WTC11 (cell line): ENCODE results near the gene BEND5. TPM values are rescaled to one million over a fixed set of nuclear protein-coding genes. Genes with fewer than 3 reads are reported as not detected.
A peak's percentile ranks its signal among the peaks of the same experiment; 100 is the strongest.

ENCODE experiments used
- ATAC-seq: fragments of 200-7000 bp; cut with Tn5 transposase; 2 replicates; pipeline ENCODE4 v1.10.0; 2021; ENCODE audit warnings: mild to moderate bottlenecking, moderate library complexity
- CTCF ChIA-PET: fragments of 300-600 bp; sonication (Branson Sonifier 250); formaldehyde crosslinking; loops from one replicate; lab custom pipeline; 2021; ENCODE audit warnings: antibody characterized with exemption; lab: Charles Lee
- POLR2A ChIA-PET: fragments of 350-600 bp; sonication (Branson Sonifier 250); formaldehyde crosslinking; loops from one replicate; lab custom pipeline; 2021; ENCODE audit warnings: antibody characterized with exemption; lab: Charles Lee
- DNase-seq: peaks from one replicate; pipeline ENCODE4 v3.0.0; 2021; ENCODE audit warnings: low spot score
- H3K27ac Mint-ChIP-seq: 2 replicates; pipeline ENCODE4 v1.8.0; 2021; ENCODE audit warnings: mixed read lengths
- H3K27me3 Mint-ChIP-seq: 2 replicates; pipeline ENCODE4 v1.8.0; 2021; ENCODE audit warnings: low read depth, mild to moderate bottlenecking, moderate library complexity, mixed read lengths
- H3K36me3 Mint-ChIP-seq: 2 replicates; pipeline ENCODE4 v1.8.0; 2021; ENCODE audit warnings: mixed read lengths
- H3K4me1 Mint-ChIP-seq: 2 replicates; pipeline ENCODE4 v1.8.0; 2022; ENCODE audit warnings: mixed read lengths
- H3K4me3 Mint-ChIP-seq: 2 replicates; pipeline ENCODE4 v1.8.0; 2021; ENCODE audit warnings: mild to moderate bottlenecking, moderate library complexity, mixed read lengths
- H3K9me3 Mint-ChIP-seq: 2 replicates; pipeline ENCODE4 v1.8.0; 2021; ENCODE audit warnings: mixed read lengths
- CBFB ChIP-seq: sonication (generic); formaldehyde crosslinking; IDR thresholded peaks from 2 replicates; pipeline ENCODE4 v1.8.1; 2022; ENCODE audit warnings: mild to moderate bottlenecking, low read depth, missing genetic modification reagents
- CREM ChIP-seq: sonication (generic); formaldehyde crosslinking; IDR thresholded peaks from 2 replicates; pipeline ENCODE4 v1.8.1; 2022; ENCODE audit warnings: mild to moderate bottlenecking, missing genetic modification reagents, moderate library complexity
- EMX1 ChIP-seq: fragments of 250-450 bp; sonication (Bioruptor Pico); IDR thresholded peaks from 2 replicates; pipeline ENCODE4 v1.8.0; 2021; ENCODE audit warnings: mild to moderate bottlenecking
- ESRRA ChIP-seq: sonication (generic); formaldehyde crosslinking; IDR thresholded peaks from 2 replicates; pipeline ENCODE4 v1.8.1; 2022; ENCODE audit warnings: mild to moderate bottlenecking, missing genetic modification reagents, borderline replicate concordance
- ETV6 ChIP-seq: sonication (generic); formaldehyde crosslinking; IDR thresholded peaks from 2 replicates; pipeline ENCODE4 v1.8.1; 2022; ENCODE audit warnings: mild to moderate bottlenecking, missing genetic modification reagents
- IRF2 ChIP-seq: sonication (generic); formaldehyde crosslinking; IDR thresholded peaks from 2 replicates; pipeline ENCODE4 v1.8.0; 2022; ENCODE audit warnings: low read depth, missing genetic modification reagents, borderline replicate concordance
- MAX ChIP-seq: sonication (generic); formaldehyde crosslinking; IDR thresholded peaks from 2 replicates; pipeline ENCODE4 v1.8.0; 2022; ENCODE audit warnings: mild to moderate bottlenecking, missing genetic modification reagents
- NFE2L1 ChIP-seq: sonication (generic); formaldehyde crosslinking; IDR thresholded peaks from 2 replicates; pipeline ENCODE4 v1.8.1; 2023; ENCODE audit warnings: missing genetic modification reagents
- NR3C1 ChIP-seq: sonication (generic); formaldehyde crosslinking; conservative IDR thresholded peaks from 2 replicates; pipeline ENCODE4 v1.8.1; 2023; ENCODE audit warnings: low read depth, mild to moderate bottlenecking, missing genetic modification reagents
- TEAD1 ChIP-seq: sonication (generic); formaldehyde crosslinking; IDR thresholded peaks from 2 replicates; pipeline ENCODE4 v1.8.0; 2022; ENCODE audit warnings: mild to moderate bottlenecking, missing genetic modification reagents
- TEAD4 ChIP-seq: sonication (generic); formaldehyde crosslinking; IDR thresholded peaks from 2 replicates; pipeline ENCODE4 v1.8.0; 2022; ENCODE audit warnings: mild to moderate bottlenecking, missing genetic modification reagents
- ZNF138 ChIP-seq: sonication (generic); formaldehyde crosslinking; conservative IDR thresholded peaks from 2 replicates; pipeline ENCODE4 v1.8.1; 2022; ENCODE audit warnings: mild to moderate bottlenecking, moderate library complexity, missing genetic modification reagents
- ZNF532 ChIP-seq: fragments of 250-450 bp; sonication (Bioruptor Pico); IDR thresholded peaks from 2 replicates; pipeline ENCODE4 v1.9.0; 2021; ENCODE audit warnings: mild to moderate bottlenecking, borderline replicate concordance
- total RNA-seq: library from RNA; stranded (reverse); gene quantifications from 3 replicates; pipeline ENCODE4 v1.2.3, GENCODE V29; 2021
- TF ChIP-seq, protein P1 (sequence below): fragments of 250-450 bp; sonication (Bioruptor Pico); IDR thresholded peaks from 2 replicates; pipeline ENCODE4 v1.9.0; 2021; ENCODE audit warnings: mild to moderate bottlenecking
- TF ChIP-seq, protein P2 (sequence below): sonication (generic); formaldehyde crosslinking; IDR thresholded peaks from 2 replicates; pipeline ENCODE4 v1.8.1; 2022; ENCODE audit warnings: low read depth, missing genetic modification reagents, borderline replicate concordance
- TF ChIP-seq, protein P3 (sequence below): sonication (generic); formaldehyde crosslinking; IDR thresholded peaks from 2 replicates; pipeline ENCODE4 v1.8.1; 2023; ENCODE audit warnings: mild to moderate bottlenecking, missing genetic modification reagents, moderate library complexity
- TF ChIP-seq, protein P4 (sequence below): sonication (generic); formaldehyde crosslinking; IDR thresholded peaks from 2 replicates; pipeline ENCODE4 v1.8.0; 2022; ENCODE audit warnings: mild to moderate bottlenecking, missing genetic modification reagents

BEND5 gene
- total RNA-seq, 1 experiment from 2014 or later = 4.9 TPM

DNA sequence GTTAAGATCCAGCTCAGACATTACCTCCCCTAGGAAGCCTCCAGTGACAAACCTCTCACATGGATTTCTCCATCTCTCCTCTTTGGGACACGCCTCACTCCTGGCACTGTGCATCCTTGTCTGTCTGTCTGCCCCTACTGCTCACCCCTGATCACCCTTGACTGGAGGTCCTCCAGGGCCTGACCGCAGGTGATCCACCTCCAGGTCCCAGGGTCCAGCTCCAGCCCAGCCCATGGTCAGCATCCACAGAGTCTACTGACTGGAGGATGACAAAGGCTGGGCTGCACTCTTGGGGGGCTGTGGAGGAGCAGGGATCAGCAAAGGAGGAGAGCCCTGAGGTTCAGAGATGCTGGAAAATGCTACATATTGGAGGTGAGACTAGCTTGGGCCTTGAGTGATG lies 65.8 kb downstream of the BEND5 start:
- H3K4me3 Mint-ChIP-seq = no peak overlapping the region
- no peak for ATAC-seq
- peaks cover 16% of the 10 kb centered on the region for H3K4me1 Mint-ChIP-seq
- H3K9me3 Mint-ChIP-seq = no peaks in the 10 kb centered on the region
- no peaks in the 10 kb centered on the region for H3K27me3 Mint-ChIP-seq
- H3K27ac Mint-ChIP-seq = no peak overlapping the region
- ChIA-PET POLR2A (no interaction called here), CTCF (interaction anchor here (1.0 to 2.7 kb wide), 4 partner anchors 14 to 213 kb away, joined by 3 to 10 read pairs (median 8); no protein-coding TSS in a partner anchor)
- DNase-seq = no peak
- H3K36me3 Mint-ChIP-seq = no peaks in the 10 kb centered on the region
- no peak for TF ChIP-seq CREM (CRISPR knock-in tag)

DNA sequence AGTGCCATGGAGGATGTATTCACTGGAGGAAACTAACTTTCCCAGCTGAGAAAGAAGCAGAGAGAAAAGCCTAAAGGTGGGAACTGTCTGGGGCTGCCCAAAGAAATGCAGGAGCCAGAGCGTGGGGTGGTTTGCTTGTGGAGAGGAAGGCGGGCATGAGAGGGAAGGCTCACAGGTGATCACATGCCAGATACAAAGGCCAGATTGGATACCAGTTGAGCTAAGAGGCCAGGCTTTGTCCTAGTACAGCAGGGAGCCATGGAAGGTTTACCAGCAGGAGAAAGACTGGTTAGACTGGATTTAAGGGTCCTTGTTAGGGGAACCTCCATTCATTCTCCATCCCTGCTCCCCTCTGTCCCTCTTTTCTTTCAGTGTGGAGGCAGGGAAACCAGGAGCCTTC lies 66.4 kb downstream of the BEND5 start:
- POLR2A ChIA-PET = no interaction called here
- Mint-ChIP-seq H3K9me3 (no peaks in the 10 kb centered on the region), H3K4me1 (peaks cover 16% of the 10 kb centered on the region), H3K27me3 (no peaks in the 10 kb centered on the region), H3K27ac (no peak overlapping the region), H3K4me3 (no peak overlapping the region), H3K36me3 (no peaks in the 10 kb centered on the region)
- DNase-seq (peak; percentile 17), ATAC-seq (peak; percentile 93)
- TF ChIP-seq, protein P1, sequence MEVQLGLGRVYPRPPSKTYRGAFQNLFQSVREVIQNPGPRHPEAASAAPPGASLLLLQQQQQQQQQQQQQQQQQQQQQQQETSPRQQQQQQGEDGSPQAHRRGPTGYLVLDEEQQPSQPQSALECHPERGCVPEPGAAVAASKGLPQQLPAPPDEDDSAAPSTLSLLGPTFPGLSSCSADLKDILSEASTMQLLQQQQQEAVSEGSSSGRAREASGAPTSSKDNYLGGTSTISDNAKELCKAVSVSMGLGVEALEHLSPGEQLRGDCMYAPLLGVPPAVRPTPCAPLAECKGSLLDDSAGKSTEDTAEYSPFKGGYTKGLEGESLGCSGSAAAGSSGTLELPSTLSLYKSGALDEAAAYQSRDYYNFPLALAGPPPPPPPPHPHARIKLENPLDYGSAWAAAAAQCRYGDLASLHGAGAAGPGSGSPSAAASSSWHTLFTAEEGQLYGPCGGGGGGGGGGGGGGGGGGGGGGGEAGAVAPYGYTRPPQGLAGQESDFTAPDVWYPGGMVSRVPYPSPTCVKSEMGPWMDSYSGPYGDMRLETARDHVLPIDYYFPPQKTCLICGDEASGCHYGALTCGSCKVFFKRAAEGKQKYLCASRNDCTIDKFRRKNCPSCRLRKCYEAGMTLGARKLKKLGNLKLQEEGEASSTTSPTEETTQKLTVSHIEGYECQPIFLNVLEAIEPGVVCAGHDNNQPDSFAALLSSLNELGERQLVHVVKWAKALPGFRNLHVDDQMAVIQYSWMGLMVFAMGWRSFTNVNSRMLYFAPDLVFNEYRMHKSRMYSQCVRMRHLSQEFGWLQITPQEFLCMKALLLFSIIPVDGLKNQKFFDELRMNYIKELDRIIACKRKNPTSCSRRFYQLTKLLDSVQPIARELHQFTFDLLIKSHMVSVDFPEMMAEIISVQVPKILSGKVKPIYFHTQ (CRISPR knock-in tag) = no peak
- no peak for TF ChIP-seq EMX1 (CRISPR knock-in tag)
- TF ChIP-seq, protein P2, sequence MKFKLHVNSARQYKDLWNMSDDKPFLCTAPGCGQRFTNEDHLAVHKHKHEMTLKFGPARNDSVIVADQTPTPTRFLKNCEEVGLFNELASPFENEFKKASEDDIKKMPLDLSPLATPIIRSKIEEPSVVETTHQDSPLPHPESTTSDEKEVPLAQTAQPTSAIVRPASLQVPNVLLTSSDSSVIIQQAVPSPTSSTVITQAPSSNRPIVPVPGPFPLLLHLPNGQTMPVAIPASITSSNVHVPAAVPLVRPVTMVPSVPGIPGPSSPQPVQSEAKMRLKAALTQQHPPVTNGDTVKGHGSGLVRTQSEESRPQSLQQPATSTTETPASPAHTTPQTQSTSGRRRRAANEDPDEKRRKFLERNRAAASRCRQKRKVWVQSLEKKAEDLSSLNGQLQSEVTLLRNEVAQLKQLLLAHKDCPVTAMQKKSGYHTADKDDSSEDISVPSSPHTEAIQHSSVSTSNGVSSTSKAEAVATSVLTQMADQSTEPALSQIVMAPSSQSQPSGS (CRISPR knock-in tag) = no peak
- TF ChIP-seq TEAD4 (CRISPR knock-in tag) = no peak
- TF ChIP-seq CREM (CRISPR knock-in tag) = no peak
- no peak for TF ChIP-seq MAX (CRISPR knock-in tag)
- TF ChIP-seq, protein P3, sequence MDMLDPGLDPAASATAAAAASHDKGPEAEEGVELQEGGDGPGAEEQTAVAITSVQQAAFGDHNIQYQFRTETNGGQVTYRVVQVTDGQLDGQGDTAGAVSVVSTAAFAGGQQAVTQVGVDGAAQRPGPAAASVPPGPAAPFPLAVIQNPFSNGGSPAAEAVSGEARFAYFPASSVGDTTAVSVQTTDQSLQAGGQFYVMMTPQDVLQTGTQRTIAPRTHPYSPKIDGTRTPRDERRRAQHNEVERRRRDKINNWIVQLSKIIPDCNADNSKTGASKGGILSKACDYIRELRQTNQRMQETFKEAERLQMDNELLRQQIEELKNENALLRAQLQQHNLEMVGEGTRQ = peak; percentile 32; the same call in 1 of the 2 replicates
- TF ChIP-seq ESRRA = no peak
- TF ChIP-seq ZNF138 (CRISPR knock-in tag) = no peak
- no peak for TF ChIP-seq NR3C1
- no peak for TF ChIP-seq TEAD1 (CRISPR knock-in tag)
- TF ChIP-seq CBFB (CRISPR knock-in tag) = no peak
- no peak for TF ChIP-seq ETV6 (CRISPR knock-in tag)
- no peak for TF ChIP-seq IRF2 (CRISPR knock-in tag)
- TF ChIP-seq, protein P4, sequence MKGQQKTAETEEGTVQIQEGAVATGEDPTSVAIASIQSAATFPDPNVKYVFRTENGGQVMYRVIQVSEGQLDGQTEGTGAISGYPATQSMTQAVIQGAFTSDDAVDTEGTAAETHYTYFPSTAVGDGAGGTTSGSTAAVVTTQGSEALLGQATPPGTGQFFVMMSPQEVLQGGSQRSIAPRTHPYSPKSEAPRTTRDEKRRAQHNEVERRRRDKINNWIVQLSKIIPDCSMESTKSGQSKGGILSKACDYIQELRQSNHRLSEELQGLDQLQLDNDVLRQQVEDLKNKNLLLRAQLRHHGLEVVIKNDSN (CRISPR knock-in tag) = peak; percentile 16; the same call in 1 of the 2 replicates
- TF ChIP-seq ZNF532 (CRISPR knock-in tag) = no peak
- no peak for TF ChIP-seq NFE2L1 (CRISPR knock-in tag)
- CTCF ChIA-PET = interaction anchor here (1.0 to 2.7 kb wide), 4 partner anchors 14 to 212 kb away, joined by 3 to 10 read pairs (median 8); no protein-coding TSS in a partner anchor
